ENCODE results near the gene TPM2. TPM values are rescaled to one million over a fixed set of nuclear protein-coding genes. Genes with fewer than 3 reads are reported as not detected.

TPM2 gene
- total and polyA plus RNA-seq, 10 of the 15 experiments (the other 5 are each of a cell fraction or from before 2014, with no cell fraction given): 0.11 to 9.3 (median 1.1) TPM

- TF ChIP-seq E4F1 (IDR thresholded peaks at IDR 0.05; ENCODE audit: borderline replicate concordance, partially characterized antibody) (no peak), RBBP5 (conservative IDR thresholded peaks at IDR 0.05) (no peak), SREBF1 (IDR thresholded peaks at IDR 0.05; ENCODE audit: low read length) (no peak), ZNF274 (IDR thresholded peaks at IDR 0.05; ENCODE audit: insufficient read depth, insufficient read length) (no peak), RELB (IDR thresholded peaks at IDR 0.05; ENCODE audit: low read depth) (peak; percentile 97), ZSCAN29 (IDR thresholded peaks at IDR 0.05) (peak; percentile 97), SMC3 (IDR thresholded peaks at IDR 0.05; ENCODE audit: borderline replicate concordance, low read length) (no peak; the same call in 1 of the 2 replicates), ZBTB40 (IDR thresholded peaks at IDR 0.05; ENCODE audit: borderline replicate concordance) (peak; percentile 86), TARDBP (IDR thresholded peaks at IDR 0.05; ENCODE audit: borderline replicate concordance) (peak; percentile 94), MEF2A (IDR thresholded peaks at IDR 0.05; ENCODE audit: insufficient read depth, low read depth, low read length) (0 out of 2 replicates have a peak, but pooled peaks have one; percentile 50)
- TF ChIP-seq, protein P1, sequence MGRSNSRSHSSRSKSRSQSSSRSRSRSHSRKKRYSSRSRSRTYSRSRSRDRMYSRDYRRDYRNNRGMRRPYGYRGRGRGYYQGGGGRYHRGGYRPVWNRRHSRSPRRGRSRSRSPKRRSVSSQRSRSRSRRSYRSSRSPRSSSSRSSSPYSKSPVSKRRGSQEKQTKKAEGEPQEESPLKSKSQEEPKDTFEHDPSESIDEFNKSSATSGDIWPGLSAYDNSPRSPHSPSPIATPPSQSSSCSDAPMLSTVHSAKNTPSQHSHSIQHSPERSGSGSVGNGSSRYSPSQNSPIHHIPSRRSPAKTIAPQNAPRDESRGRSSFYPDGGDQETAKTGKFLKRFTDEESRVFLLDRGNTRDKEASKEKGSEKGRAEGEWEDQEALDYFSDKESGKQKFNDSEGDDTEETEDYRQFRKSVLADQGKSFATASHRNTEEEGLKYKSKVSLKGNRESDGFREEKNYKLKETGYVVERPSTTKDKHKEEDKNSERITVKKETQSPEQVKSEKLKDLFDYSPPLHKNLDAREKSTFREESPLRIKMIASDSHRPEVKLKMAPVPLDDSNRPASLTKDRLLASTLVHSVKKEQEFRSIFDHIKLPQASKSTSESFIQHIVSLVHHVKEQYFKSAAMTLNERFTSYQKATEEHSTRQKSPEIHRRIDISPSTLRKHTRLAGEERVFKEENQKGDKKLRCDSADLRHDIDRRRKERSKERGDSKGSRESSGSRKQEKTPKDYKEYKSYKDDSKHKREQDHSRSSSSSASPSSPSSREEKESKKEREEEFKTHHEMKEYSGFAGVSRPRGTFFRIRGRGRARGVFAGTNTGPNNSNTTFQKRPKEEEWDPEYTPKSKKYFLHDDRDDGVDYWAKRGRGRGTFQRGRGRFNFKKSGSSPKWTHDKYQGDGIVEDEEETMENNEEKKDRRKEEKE (IDR thresholded peaks at IDR 0.05): no peak
- TF ChIP-seq, protein P2, sequence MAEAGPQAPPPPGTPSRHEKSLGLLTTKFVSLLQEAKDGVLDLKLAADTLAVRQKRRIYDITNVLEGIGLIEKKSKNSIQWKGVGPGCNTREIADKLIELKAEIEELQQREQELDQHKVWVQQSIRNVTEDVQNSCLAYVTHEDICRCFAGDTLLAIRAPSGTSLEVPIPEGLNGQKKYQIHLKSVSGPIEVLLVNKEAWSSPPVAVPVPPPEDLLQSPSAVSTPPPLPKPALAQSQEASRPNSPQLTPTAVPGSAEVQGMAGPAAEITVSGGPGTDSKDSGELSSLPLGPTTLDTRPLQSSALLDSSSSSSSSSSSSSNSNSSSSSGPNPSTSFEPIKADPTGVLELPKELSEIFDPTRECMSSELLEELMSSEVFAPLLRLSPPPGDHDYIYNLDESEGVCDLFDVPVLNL (IDR thresholded peaks at IDR 0.05; ENCODE audit: low read depth, low read length): no peak
- TF ChIP-seq, protein P3, sequence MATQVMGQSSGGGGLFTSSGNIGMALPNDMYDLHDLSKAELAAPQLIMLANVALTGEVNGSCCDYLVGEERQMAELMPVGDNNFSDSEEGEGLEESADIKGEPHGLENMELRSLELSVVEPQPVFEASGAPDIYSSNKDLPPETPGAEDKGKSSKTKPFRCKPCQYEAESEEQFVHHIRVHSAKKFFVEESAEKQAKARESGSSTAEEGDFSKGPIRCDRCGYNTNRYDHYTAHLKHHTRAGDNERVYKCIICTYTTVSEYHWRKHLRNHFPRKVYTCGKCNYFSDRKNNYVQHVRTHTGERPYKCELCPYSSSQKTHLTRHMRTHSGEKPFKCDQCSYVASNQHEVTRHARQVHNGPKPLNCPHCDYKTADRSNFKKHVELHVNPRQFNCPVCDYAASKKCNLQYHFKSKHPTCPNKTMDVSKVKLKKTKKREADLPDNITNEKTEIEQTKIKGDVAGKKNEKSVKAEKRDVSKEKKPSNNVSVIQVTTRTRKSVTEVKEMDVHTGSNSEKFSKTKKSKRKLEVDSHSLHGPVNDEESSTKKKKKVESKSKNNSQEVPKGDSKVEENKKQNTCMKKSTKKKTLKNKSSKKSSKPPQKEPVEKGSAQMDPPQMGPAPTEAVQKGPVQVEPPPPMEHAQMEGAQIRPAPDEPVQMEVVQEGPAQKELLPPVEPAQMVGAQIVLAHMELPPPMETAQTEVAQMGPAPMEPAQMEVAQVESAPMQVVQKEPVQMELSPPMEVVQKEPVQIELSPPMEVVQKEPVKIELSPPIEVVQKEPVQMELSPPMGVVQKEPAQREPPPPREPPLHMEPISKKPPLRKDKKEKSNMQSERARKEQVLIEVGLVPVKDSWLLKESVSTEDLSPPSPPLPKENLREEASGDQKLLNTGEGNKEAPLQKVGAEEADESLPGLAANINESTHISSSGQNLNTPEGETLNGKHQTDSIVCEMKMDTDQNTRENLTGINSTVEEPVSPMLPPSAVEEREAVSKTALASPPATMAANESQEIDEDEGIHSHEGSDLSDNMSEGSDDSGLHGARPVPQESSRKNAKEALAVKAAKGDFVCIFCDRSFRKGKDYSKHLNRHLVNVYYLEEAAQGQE (IDR thresholded peaks at IDR 0.05; ENCODE audit: low read depth, low read length): 0 out of 2 replicates have a peak, but pooled peaks have one; percentile 29
Observed at GRCh38 chr9:35657546-35658136, 32.1 kb downstream of the TPM2 start, which contains the start of gene RMRP (continued).
